ENCODE data around the gene MAP3K2. TPM values are rescaled to one million over a fixed set of nuclear protein-coding genes. Genes with fewer than 3 reads are reported as not detected.

The MAP3K2 gene
- polyA plus RNA-seq, 1 donor from 2014 or later = 37.0 TPM

DNA sequence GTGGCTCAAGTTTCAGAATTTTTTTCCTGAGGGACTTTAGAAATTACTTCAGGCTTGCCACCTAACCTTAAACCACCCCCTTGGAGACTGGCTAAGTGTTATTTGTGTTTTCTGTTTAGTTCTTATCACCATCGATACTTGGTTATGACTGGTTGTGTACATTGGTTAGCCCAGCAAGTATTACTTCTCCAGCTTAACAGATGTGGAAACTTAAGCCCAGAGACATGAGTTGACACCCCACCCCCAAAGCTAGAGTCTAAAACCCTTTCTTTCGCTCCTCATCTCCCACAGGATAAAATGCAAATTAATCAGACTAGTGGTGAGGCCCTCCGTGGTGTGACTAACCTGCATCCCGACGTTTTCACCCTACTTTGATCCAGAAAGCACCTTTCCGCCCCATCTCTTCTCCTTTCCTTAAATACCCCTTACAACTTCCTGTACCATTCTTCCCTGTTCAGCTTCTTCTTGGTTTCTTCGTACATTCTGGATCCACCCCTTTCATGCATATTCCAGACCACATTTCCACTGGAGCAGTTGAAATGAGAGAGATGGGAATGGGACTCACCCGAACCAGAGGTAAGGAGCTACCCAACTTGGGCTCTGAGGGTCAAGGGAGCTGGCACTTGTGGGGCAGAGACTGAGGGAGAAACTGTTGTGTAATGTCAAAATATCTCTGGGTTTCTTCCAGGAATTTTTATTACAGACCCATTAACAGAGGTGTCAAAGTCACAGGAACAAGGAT, 819 bp upstream of the MAP3K2 start:
- Histone ChIP-seq H4K20me1 (ENCODE audit: insufficient read depth) (peaks cover 3% of the 10 kb centered on the region), H3K9me2 (ENCODE audit: insufficient read depth, low read length) (no peaks in the 10 kb centered on the region), H2AFZ (ENCODE audit: low read depth, low read length) (no peak overlapping the region), H3K79me2 (replicated peaks; ENCODE audit: insufficient read depth, low read length) (peaks cover 27% of the 10 kb centered on the region), H3K4me2 (ENCODE audit: low read length) (peak overlapping the region; percentile 32), H3K27ac (ENCODE audit: low read length) (no peak overlapping the region), H3K9me3 (ENCODE audit: low read length) (no peaks in the 10 kb centered on the region), H3K9ac (ENCODE audit: low read length) (peak overlapping the region; percentile 100), H3K27me3 (ENCODE audit: insufficient read depth, low read depth, low read length) (no peaks in the 10 kb centered on the region), H3K4me3 (ENCODE audit: low read length) (peak overlapping the region; percentile 92), H3K36me3 (ENCODE audit: insufficient read depth, low read length) (no peaks in the 10 kb centered on the region), H3F3A (ENCODE audit: insufficient read depth, low read length, poor library complexity, severe bottlenecking) (no peaks in the 10 kb centered on the region)
- TF ChIP-seq, protein P1, sequence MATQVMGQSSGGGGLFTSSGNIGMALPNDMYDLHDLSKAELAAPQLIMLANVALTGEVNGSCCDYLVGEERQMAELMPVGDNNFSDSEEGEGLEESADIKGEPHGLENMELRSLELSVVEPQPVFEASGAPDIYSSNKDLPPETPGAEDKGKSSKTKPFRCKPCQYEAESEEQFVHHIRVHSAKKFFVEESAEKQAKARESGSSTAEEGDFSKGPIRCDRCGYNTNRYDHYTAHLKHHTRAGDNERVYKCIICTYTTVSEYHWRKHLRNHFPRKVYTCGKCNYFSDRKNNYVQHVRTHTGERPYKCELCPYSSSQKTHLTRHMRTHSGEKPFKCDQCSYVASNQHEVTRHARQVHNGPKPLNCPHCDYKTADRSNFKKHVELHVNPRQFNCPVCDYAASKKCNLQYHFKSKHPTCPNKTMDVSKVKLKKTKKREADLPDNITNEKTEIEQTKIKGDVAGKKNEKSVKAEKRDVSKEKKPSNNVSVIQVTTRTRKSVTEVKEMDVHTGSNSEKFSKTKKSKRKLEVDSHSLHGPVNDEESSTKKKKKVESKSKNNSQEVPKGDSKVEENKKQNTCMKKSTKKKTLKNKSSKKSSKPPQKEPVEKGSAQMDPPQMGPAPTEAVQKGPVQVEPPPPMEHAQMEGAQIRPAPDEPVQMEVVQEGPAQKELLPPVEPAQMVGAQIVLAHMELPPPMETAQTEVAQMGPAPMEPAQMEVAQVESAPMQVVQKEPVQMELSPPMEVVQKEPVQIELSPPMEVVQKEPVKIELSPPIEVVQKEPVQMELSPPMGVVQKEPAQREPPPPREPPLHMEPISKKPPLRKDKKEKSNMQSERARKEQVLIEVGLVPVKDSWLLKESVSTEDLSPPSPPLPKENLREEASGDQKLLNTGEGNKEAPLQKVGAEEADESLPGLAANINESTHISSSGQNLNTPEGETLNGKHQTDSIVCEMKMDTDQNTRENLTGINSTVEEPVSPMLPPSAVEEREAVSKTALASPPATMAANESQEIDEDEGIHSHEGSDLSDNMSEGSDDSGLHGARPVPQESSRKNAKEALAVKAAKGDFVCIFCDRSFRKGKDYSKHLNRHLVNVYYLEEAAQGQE (IDR thresholded peaks at IDR 0.05; ENCODE audit: borderline replicate concordance) = no peak
- no peak for TF ChIP-seq TAF1 (IDR thresholded peaks at IDR 0.05; ENCODE audit: low read depth)
- no peak for TF ChIP-seq POLR2AphosphoS5 (IDR thresholded peaks at IDR 0.05)
- no peak for TF ChIP-seq EZH2 (IDR thresholded peaks at IDR 0.05; ENCODE audit: borderline replicate concordance, insufficient read depth, low read length, poor library complexity, severe bottlenecking)

DNA sequence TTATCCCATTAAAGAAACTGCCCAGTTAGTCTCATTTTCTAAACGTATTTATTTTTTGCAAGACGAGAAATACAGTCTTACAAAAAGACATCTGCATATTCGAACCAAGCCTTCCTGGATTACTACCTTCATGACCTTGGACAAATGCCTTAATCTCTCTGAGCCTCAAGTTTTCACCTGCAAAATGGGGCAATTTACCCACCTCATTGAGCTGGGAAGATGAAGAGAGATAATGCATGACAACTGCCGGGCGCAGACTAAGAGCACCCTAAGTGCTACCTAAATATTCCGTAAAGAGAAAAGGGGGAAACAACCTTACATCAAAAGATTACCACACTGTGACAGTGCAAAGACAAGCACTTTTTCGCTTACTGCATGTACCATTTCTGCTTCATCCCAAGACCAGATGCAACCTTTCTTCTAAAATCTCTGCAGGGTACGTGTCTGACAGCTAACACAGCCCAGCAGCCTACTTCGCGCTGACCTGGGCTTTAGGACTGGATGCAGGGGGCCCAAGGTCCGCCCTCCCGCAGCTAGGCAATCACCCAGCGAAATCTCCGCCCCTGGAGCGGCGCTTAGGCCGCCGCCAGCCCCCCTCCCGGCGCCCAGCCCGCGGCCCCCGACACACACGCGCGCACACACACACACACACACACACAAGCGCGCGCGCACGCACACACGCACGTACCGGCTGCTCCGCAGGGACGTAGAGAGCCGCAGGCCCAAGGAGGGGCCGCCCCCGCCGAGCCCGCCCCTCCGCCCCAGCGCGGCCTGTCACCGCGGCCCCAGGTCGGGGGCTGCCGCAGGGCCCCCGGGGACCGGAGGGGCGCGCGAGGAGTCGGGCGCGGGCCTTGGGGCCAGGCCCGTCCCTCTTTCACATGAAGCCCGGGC, 766 bp downstream of the MAP3K2 start:
- H3K27ac ChIP-seq (ENCODE audit: low read length) = peak overlapping the region; percentile 97
- H3K36me3 ChIP-seq (ENCODE audit: insufficient read depth, low read length) = no peaks in the 10 kb centered on the region
- H3K9me3 ChIP-seq (ENCODE audit: low read length) = no peaks in the 10 kb centered on the region
- peak overlapping the region; percentile 100 for H3K9ac ChIP-seq (ENCODE audit: low read length)
- peak overlapping the region; percentile 90 for H2AFZ ChIP-seq (ENCODE audit: low read depth, low read length)
- no peaks in the 10 kb centered on the region for H3K27me3 ChIP-seq (ENCODE audit: insufficient read depth, low read depth, low read length)
- TF ChIP-seq, protein P1 (IDR thresholded peaks at IDR 0.05; ENCODE audit: borderline replicate concordance) = no peak
- TF ChIP-seq EZH2 (IDR thresholded peaks at IDR 0.05; ENCODE audit: borderline replicate concordance, insufficient read depth, low read length, poor library complexity, severe bottlenecking) = no peak
- TF ChIP-seq MXI1 (conservative IDR thresholded peaks at IDR 0.05; ENCODE audit: poor library complexity, severe bottlenecking) = no peak
- TF ChIP-seq, protein P2, sequence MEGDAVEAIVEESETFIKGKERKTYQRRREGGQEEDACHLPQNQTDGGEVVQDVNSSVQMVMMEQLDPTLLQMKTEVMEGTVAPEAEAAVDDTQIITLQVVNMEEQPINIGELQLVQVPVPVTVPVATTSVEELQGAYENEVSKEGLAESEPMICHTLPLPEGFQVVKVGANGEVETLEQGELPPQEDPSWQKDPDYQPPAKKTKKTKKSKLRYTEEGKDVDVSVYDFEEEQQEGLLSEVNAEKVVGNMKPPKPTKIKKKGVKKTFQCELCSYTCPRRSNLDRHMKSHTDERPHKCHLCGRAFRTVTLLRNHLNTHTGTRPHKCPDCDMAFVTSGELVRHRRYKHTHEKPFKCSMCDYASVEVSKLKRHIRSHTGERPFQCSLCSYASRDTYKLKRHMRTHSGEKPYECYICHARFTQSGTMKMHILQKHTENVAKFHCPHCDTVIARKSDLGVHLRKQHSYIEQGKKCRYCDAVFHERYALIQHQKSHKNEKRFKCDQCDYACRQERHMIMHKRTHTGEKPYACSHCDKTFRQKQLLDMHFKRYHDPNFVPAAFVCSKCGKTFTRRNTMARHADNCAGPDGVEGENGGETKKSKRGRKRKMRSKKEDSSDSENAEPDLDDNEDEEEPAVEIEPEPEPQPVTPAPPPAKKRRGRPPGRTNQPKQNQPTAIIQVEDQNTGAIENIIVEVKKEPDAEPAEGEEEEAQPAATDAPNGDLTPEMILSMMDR (IDR thresholded peaks at IDR 0.05; ENCODE audit: poor library complexity, severe bottlenecking) = no peak
- peak; percentile 11 for TF ChIP-seq SMC3 (conservative IDR thresholded peaks at IDR 0.05; ENCODE audit: poor library complexity)
- no peak for TF ChIP-seq POLR2AphosphoS5 (IDR thresholded peaks at IDR 0.05)
- TF ChIP-seq TAF1 (IDR thresholded peaks at IDR 0.05; ENCODE audit: low read depth) = no peak
- no peak for TF ChIP-seq EP300 (conservative IDR thresholded peaks at IDR 0.05; ENCODE audit: poor library complexity, severe bottlenecking)
- H3K4me3 ChIP-seq (ENCODE audit: low read length) = peak overlapping the region; percentile 92
- peak overlapping the region; percentile 71 for H3K4me2 ChIP-seq (ENCODE audit: low read length)
- H3F3A ChIP-seq (ENCODE audit: insufficient read depth, low read length, poor library complexity, severe bottlenecking) = no peaks in the 10 kb centered on the region
- H4K20me1 ChIP-seq (ENCODE audit: insufficient read depth) = peaks cover 3% of the 10 kb centered on the region
- no peaks in the 10 kb centered on the region for H3K9me2 ChIP-seq (ENCODE audit: insufficient read depth, low read length)
- H3K79me2 ChIP-seq (replicated peaks; ENCODE audit: insufficient read depth, low read length) = peaks cover 41% of the 10 kb centered on the region
